Caco-2 (cell line): ENCODE data around the gene HRH2. TPM values are rescaled to one million over a fixed set of nuclear protein-coding genes. Genes with fewer than 3 reads are reported as not detected.

ENCODE experiments used
- BruUV-seq: library from RNA; stranded (reverse); fragments of 400-500 nt; replicated peaks from 2 replicates; lab custom pipeline; 2021; lab: Mats Ljungman, UMichigan
- CTCF ChIA-PET: fragments of 300-600 bp; sonication (Branson Sonifier 250); formaldehyde crosslinking; loops from one replicate; lab custom pipeline; 2022; ENCODE audit warnings: antibody characterized with exemption; lab: Charles Lee
- POLR2A ChIA-PET: fragments of 300-600 bp; sonication (Branson Sonifier 250); formaldehyde crosslinking; loops from one replicate; lab custom pipeline; 2022; ENCODE audit warnings: antibody characterized with exemption; lab: Charles Lee
- DNase-seq, 2 experiments: peaks; one replicate each; pipeline versions ENCODE4 v3.0.0 to v3.0.0-alpha.2; 2020 to 2022
- H3K27me3 ChIP-seq: replicated peaks from 2 replicates; pipeline ENCODE4 v1.6.0; 2011; ENCODE audit warnings: low read length; ENCODE audit not compliant: control insufficient read depth, insufficient read depth
- H3K36me3 ChIP-seq: 2 replicates; pipeline ENCODE4 v1.5.1; 2011; ENCODE audit warnings: low read length; ENCODE audit not compliant: control insufficient read depth, insufficient read depth
- H3K4me1 ChIP-seq: fragments of 250-450 bp; sonication (Bioruptor Pico); 2 replicates; pipeline ENCODE4 v1.5.1; 2020; ENCODE audit warnings: mild to moderate bottlenecking
- H3K4me3 ChIP-seq: 2 replicates; pipeline ENCODE4 v1.5.1; 2011; ENCODE audit warnings: low read depth, mild to moderate bottlenecking, control low read depth, low read length
- H3K9me3 ChIP-seq: fragments of 250-450 bp; sonication (Bioruptor Pico); 2 replicates; pipeline ENCODE4 v1.5.1; 2020; ENCODE audit warnings: mild to moderate bottlenecking, moderate library complexity
- H3K27ac Mint-ChIP-seq: one replicate; pipeline ENCODE4 v1.8.0; 2022; ENCODE audit warnings: mixed read lengths; ENCODE audit not compliant: unreplicated experiment
- H3K27me3 Mint-ChIP-seq: one replicate; pipeline ENCODE4 v1.8.0; 2022; ENCODE audit warnings: mixed read lengths; ENCODE audit not compliant: insufficient read depth, unreplicated experiment
- H3K36me3 Mint-ChIP-seq: one replicate; pipeline ENCODE4 v1.8.0; 2022; ENCODE audit warnings: mild to moderate bottlenecking, mixed read lengths; ENCODE audit not compliant: insufficient read depth, unreplicated experiment
- H3K4me1 Mint-ChIP-seq: one replicate; pipeline ENCODE4 v1.8.0; 2022; ENCODE audit warnings: low read depth, mixed read lengths; ENCODE audit not compliant: unreplicated experiment
- H3K4me3 Mint-ChIP-seq: one replicate; pipeline ENCODE4 v1.8.0; 2022; ENCODE audit warnings: mild to moderate bottlenecking, moderate library complexity, mixed read lengths; ENCODE audit not compliant: unreplicated experiment
- H3K9me3 Mint-ChIP-seq: one replicate; pipeline ENCODE4 v1.8.0; 2022; ENCODE audit warnings: mixed read lengths; ENCODE audit not compliant: unreplicated experiment
- CTCF ChIP-seq, 2 experiments: fragments of 200-600 bp in 1 of 2; IDR thresholded peaks; 1 replicate in 1 of 2; 2 replicates in 1 of 2; pipeline versions ENCODE4 v1.5.1 to v1.8.0; 2011 to 2022; ENCODE audit warnings: antibody characterized with exemption in 1 of 2, control low read depth in 1 of 2, inconsistent platforms in 1 of 2, low read depth in 1 of 2, low read length in 1 of 2, mild to moderate bottlenecking in 1 of 2, moderate library complexity in 1 of 2; ENCODE audit not compliant: insufficient read depth in 1 of 2, severe bottlenecking in 1 of 2, unreplicated experiment in 1 of 2
- intact Hi-C: fragments of 100-400 bp; cut with micrococcal nuclease; formaldehyde crosslinking; loops from one replicate; pipeline ENCODE4 v1.10.0; 2022; ENCODE audit not compliant: unreplicated experiment
- total RNA-seq: library from RNA; stranded (reverse); gene quantifications from 2 replicates; pipeline ENCODE4 v1.2.3, GENCODE V29; 2022

HRH2 gene
- total RNA-seq, 1 experiment from 2014 or later: not detected

GRCh38 chr5:175687231-175687701 is 29.4 kb downstream of the HRH2 start:
- peaks cover 13% of the 10 kb centered on the region for H3K27me3 Mint-ChIP-seq
- Histone ChIP-seq H3K4me1 (no peaks in the 10 kb centered on the region), H3K27me3 (no peaks in the 10 kb centered on the region; the same call in 1 of the 2 replicates), H3K4me3 (no peak overlapping the region), H3K9me3 (no peaks in the 10 kb centered on the region), H3K36me3 (no peaks in the 10 kb centered on the region)
- H3K4me3 Mint-ChIP-seq: no peak overlapping the region
- no peak for DNase-seq
- ChIA-PET POLR2A (no interaction called here), CTCF (interaction anchor here (1.2 kb wide), 1 partner anchor 153 kb away, joined by 3 read pairs; no protein-coding TSS in a partner anchor)
- H3K27ac Mint-ChIP-seq: no peak overlapping the region
- intact Hi-C loops: no loop called here
- no TSS peak for BruUV-seq
- no peaks in the 10 kb centered on the region for H3K36me3 Mint-ChIP-seq
- no peaks in the 10 kb centered on the region for H3K9me3 Mint-ChIP-seq
- TF ChIP-seq CTCF (IDR thresholded peaks at IDR 0.05; ENCODE audit: insufficient read depth in 1 of 2, low read depth in 1 of 2, low read length in 1 of 2, severe bottlenecking in 1 of 2, unreplicated experiment in 1 of 2): no peak
- no peaks in the 10 kb centered on the region for H3K4me1 Mint-ChIP-seq

- no peak for DNase-seq
- no peaks in the 10 kb centered on the region for H3K4me1 ChIP-seq
- Mint-ChIP-seq H3K36me3 (no peaks in the 10 kb centered on the region), H3K4me3 (no peak overlapping the region), H3K27ac (no peak overlapping the region), H3K27me3 (peaks cover 9% of the 10 kb centered on the region), H3K4me1 (no peaks in the 10 kb centered on the region), H3K9me3 (no peaks in the 10 kb centered on the region)
- H3K4me3 ChIP-seq: no peak overlapping the region
- BruUV-seq: no TSS peak
- H3K9me3 ChIP-seq: no peaks in the 10 kb centered on the region
- POLR2A ChIA-PET: interaction anchor here (0.6 kb wide), 1 partner anchor 184 kb away, joined by 3 read pairs; no protein-coding TSS in a partner anchor
- H3K27me3 ChIP-seq: no peaks in the 10 kb centered on the region; the same call in 1 of the 2 replicates
- H3K36me3 ChIP-seq: no peaks in the 10 kb centered on the region
- CTCF ChIA-PET: interaction anchor here (0.9 to 1.4 kb wide), 2 partner anchors 12 to 30 kb away, joined by 3 to 6 read pairs; no protein-coding TSS in a partner anchor
- intact Hi-C loops: no loop called here
- no peak for TF ChIP-seq CTCF (IDR thresholded peaks at IDR 0.05; ENCODE audit: insufficient read depth in 1 of 2, low read depth in 1 of 2, low read length in 1 of 2, severe bottlenecking in 1 of 2, unreplicated experiment in 1 of 2)
These were observed 30.7 kb downstream of the HRH2 start for GRCh38 chr5:175688352-175689146.

GRCh38 chr5:175689147-175689991 is 31.5 kb downstream of the HRH2 start:
- no peaks in the 10 kb centered on the region for H3K4me1 Mint-ChIP-seq
- H3K4me3 Mint-ChIP-seq: no peak overlapping the region
- no peak for TF ChIP-seq CTCF (IDR thresholded peaks at IDR 0.05; ENCODE audit: insufficient read depth in 1 of 2, low read depth in 1 of 2, low read length in 1 of 2, severe bottlenecking in 1 of 2, unreplicated experiment in 1 of 2)
- Histone ChIP-seq H3K27me3 (no peaks in the 10 kb centered on the region; the same call in 1 of the 2 replicates), H3K36me3 (no peaks in the 10 kb centered on the region), H3K4me1 (no peaks in the 10 kb centered on the region), H3K9me3 (no peaks in the 10 kb centered on the region), H3K4me3 (no peak overlapping the region)
- no peaks in the 10 kb centered on the region for H3K36me3 Mint-ChIP-seq
- CTCF ChIA-PET: interaction anchor here (0.9 to 1.4 kb wide), 2 partner anchors 11 to 29 kb away, joined by 3 to 6 read pairs; no protein-coding TSS in a partner anchor
- no peak for DNase-seq
- BruUV-seq: no TSS peak
- intact Hi-C loops: no loop called here
- no peak overlapping the region for H3K27ac Mint-ChIP-seq
- H3K27me3 Mint-ChIP-seq: peaks cover 9% of the 10 kb centered on the region
- POLR2A ChIA-PET: no interaction called here
- H3K9me3 Mint-ChIP-seq: no peaks in the 10 kb centered on the region
